Ovary (tissue), 9 donors: ENCODE results near the gene AMPH. TPM values are rescaled to one million over a fixed set of nuclear protein-coding genes. Genes with fewer than 3 reads are reported as not detected.

Experiments used
- polyA plus RNA-seq, 2 donors: library from polyadenylated mRNA; stranded (reverse); fragments of 200-250 nt in 1 of 2; fragments of 350-450 nt in 1 of 2; fragmentation: Illumina TruSeq in 1 of 2; extraction: RNeasy Lipid Tissue Mini Kit (QIAGEN cat#74804) in 1 of 2; gene quantifications; one replicate each; pipeline ENCODE4 v1.2.3, GENCODE V29; 2013 to 2014
- small RNA-seq: library from RNA; depleted of rRNA; stranded (forward); fragments of <200 nt; gene quantifications from one replicate; pipeline ENCODE3, GENCODE V24; 2016
- total RNA-seq, 7 donors: library from RNA; depleted of rRNA in 2 of 7; stranded (reverse); fragments of >200 nt in 2 of 7; fragmentation: NEBNext Ultra II Directional in 3 of 7; extraction: Animal tissue kit (Norgen Biotek cat#: 25700) in 3 of 7; gene quantifications; one replicate each; pipeline versions ENCODE4 v1.1.0 to v1.2.4, GENCODE V29; 2016 to 2023
- donor health status: DM: no; HTN: no; CAD: no; lungs with moderate emphysema.
- donor health status: DM: no; HTN: no; CAD: no.
- donor health status: Bipolar disorder and iron deficiency.
- donor health status: DM: yes; HTN: yes; CAD: no.
- donor health status: DM: no; HTN: no; CAD: no.
- donor health status: DM: yes; HTN: yes; CAD: no.

AMPH gene
- total and polyA plus RNA-seq, 9 donors = 0.10 to 4.6 (median 0.83) TPM

Small RNAs within 50 kb of the gene (small RNA-seq; reads per million reads assigned to genes)
- not detected for gene RN7SL83P
- not detected for gene TRGV6
